Endodermal cell (in vitro differentiated cells): ENCODE results near the gene ABHD14A. TPM values are rescaled to one million over a fixed set of nuclear protein-coding genes. Genes with fewer than 3 reads are reported as not detected.

Experiments used
- DNase-seq: peaks from one replicate; pipeline ENCODE4 v3.0.0-alpha.2; 2017
- H3K27ac ChIP-seq: 2 replicates; pipeline ENCODE4 v1.5.1; 2013; ENCODE audit warnings: mild to moderate bottlenecking, low read depth, low read length, moderate library complexity
- H3K27me3 ChIP-seq: 2 replicates; pipeline ENCODE4 v1.6.1; 2013; ENCODE audit warnings: mild to moderate bottlenecking, low read length, moderate library complexity; ENCODE audit not compliant: insufficient read depth, control insufficient read depth, poor library complexity, severe bottlenecking
- H3K36me3 ChIP-seq: 2 replicates; pipeline ENCODE4 v1.7.0; 2013; ENCODE audit warnings: mild to moderate bottlenecking, low read length, moderate library complexity; ENCODE audit not compliant: control insufficient read depth, insufficient read depth
- H3K4me1 ChIP-seq: one replicate; pipeline ENCODE4 v1.7.0; 2013; ENCODE audit warnings: low read length; ENCODE audit not compliant: control insufficient read depth, insufficient read depth
- H3K4me3 ChIP-seq: 2 replicates; pipeline ENCODE4 v1.5.1; 2013; ENCODE audit warnings: mild to moderate bottlenecking, low read length, moderate library complexity
- H3K9ac ChIP-seq: 2 replicates; pipeline ENCODE4 v1.6.1; 2013; ENCODE audit warnings: mild to moderate bottlenecking, low read length, moderate library complexity; ENCODE audit not compliant: poor library complexity, severe bottlenecking; ENCODE audit errors: extremely low read depth
- H3K9me3 ChIP-seq: 2 replicates; pipeline ENCODE4 v1.6.1; 2013; ENCODE audit warnings: mild to moderate bottlenecking, low read length, moderate library complexity; ENCODE audit not compliant: control insufficient read depth
- H3K27ac Mint-ChIP-seq: 2 replicates; pipeline ENCODE4 v1.8.0; 2020; ENCODE audit warnings: mixed read lengths
- H3K27me3 Mint-ChIP-seq: 2 replicates; pipeline ENCODE4 v1.8.0; 2021; ENCODE audit warnings: mild to moderate bottlenecking, mixed read lengths; ENCODE audit not compliant: insufficient read depth
- H3K36me3 Mint-ChIP-seq: 2 replicates; pipeline ENCODE4 v1.8.0; 2020; ENCODE audit warnings: low read depth, mixed read lengths
- H3K4me1 Mint-ChIP-seq: 2 replicates; pipeline ENCODE4 v1.8.0; 2020; ENCODE audit warnings: mixed read lengths
- H3K4me3 Mint-ChIP-seq: 2 replicates; pipeline ENCODE4 v1.8.0; 2020; ENCODE audit warnings: mild to moderate bottlenecking, moderate library complexity, mixed read lengths
- H3K9me3 Mint-ChIP-seq: 2 replicates; pipeline ENCODE4 v1.8.0; 2020; ENCODE audit warnings: mild to moderate bottlenecking, mixed read lengths
- CTCF ChIP-seq: fragments of 200-600 bp; sonication (generic); conservative IDR thresholded peaks from 2 replicates; pipeline ENCODE4 v1.5.0; 2021; ENCODE audit warnings: antibody characterized with exemption, mild to moderate bottlenecking
- WGBS, 2 experiments: methylation state at CpG; one replicate each; pipeline versions ENCODE4 v1.1.5 to v1.1.7; 2013; ENCODE audit warnings: missing lambda C conversion rate in 2 of 2, mixed read lengths in 1 of 2; ENCODE audit not compliant: insufficient coverage in 1 of 2, insufficient read length in 1 of 2; 5-methylcytosine and 5-hydroxymethylcytosine counted together
- total RNA-seq, 2 donors: library from RNA; stranded (reverse); fragmentation: NEBNext Ultra II Directional in 1 of 2; extraction: Animal tissue kit (Norgen Biotek cat#: 25700) in 1 of 2; gene quantifications; 2 replicates in 1 of 2; 3 replicates in 1 of 2; pipeline ENCODE4 v1.2.1, GENCODE V29; 2021

The ABHD14A gene
- total RNA-seq, 2 donors from 2014 or later, result 9.6 to 10.1 TPM

- Mint-ChIP-seq H3K4me1 (peaks cover 18% of the 10 kb centered on the region), H3K27me3 (peaks cover 11% of the 10 kb centered on the region), H3K27ac (no peak overlapping the region), H3K9me3 (no peaks in the 10 kb centered on the region), H3K4me3 (no peak overlapping the region), H3K36me3 (no peaks in the 10 kb centered on the region)
- TF ChIP-seq CTCF, result no peak
- H3K27ac ChIP-seq, result no peak overlapping the region
- H3K4me1 ChIP-seq, result peaks cover 6% of the 10 kb centered on the region
- H3K9me3 ChIP-seq, result no peaks in the 10 kb centered on the region
- no peak overlapping the region for H3K4me3 ChIP-seq
- no peak for DNase-seq
- no peaks in the 10 kb centered on the region for H3K36me3 ChIP-seq
- no peaks in the 10 kb centered on the region for H3K27me3 ChIP-seq
- WGBS, 2 experiments, result 76% methylated on average over 4 of the region's 4 CpGs; no CpG with 5 or more reads in 1 of the 2 experiments
- no peak overlapping the region for H3K9ac ChIP-seq
Measured at GRCh38 chr3:52007291-52007690, 32.4 kb downstream of the ABHD14A start.

GRCh38 chr3:52010431-52010830, 35.6 kb downstream of the ABHD14A start:
- Histone ChIP-seq H3K27ac (no peak overlapping the region), H3K27me3 (no peaks in the 10 kb centered on the region), H3K4me1 (peaks cover 4% of the 10 kb centered on the region), H3K9me3 (no peaks in the 10 kb centered on the region), H3K4me3 (no peak overlapping the region), H3K9ac (no peak overlapping the region), H3K36me3 (no peaks in the 10 kb centered on the region)
- Mint-ChIP-seq H3K9me3 (no peaks in the 10 kb centered on the region), H3K27ac (no peak overlapping the region), H3K27me3 (peaks cover 4% of the 10 kb centered on the region), H3K4me3 (no peak overlapping the region), H3K36me3 (no peaks in the 10 kb centered on the region), H3K4me1 (peaks cover 9% of the 10 kb centered on the region)
- no peak for TF ChIP-seq CTCF
- no peak for DNase-seq

- Mint-ChIP-seq H3K4me3 (no peak overlapping the region), H3K27ac (no peak overlapping the region), H3K36me3 (no peaks in the 10 kb centered on the region), H3K9me3 (no peaks in the 10 kb centered on the region), H3K27me3 (peaks cover 4% of the 10 kb centered on the region), H3K4me1 (no peaks in the 10 kb centered on the region)
- no peaks in the 10 kb centered on the region for H3K9me3 ChIP-seq
- no peak overlapping the region for H3K4me3 ChIP-seq
- H3K4me1 ChIP-seq, result no peaks in the 10 kb centered on the region
- H3K27ac ChIP-seq, result no peak overlapping the region
- 91 to 98% methylated on average over 7 of the region's 7 CpGs for WGBS, 2 experiments
- H3K36me3 ChIP-seq, result no peaks in the 10 kb centered on the region
- no peaks in the 10 kb centered on the region for H3K27me3 ChIP-seq
- no peak for DNase-seq
- no peak for TF ChIP-seq CTCF
- H3K9ac ChIP-seq, result no peak overlapping the region
Measured at GRCh38 chr3:52012699-52013098, 37.8 kb downstream of the ABHD14A start.
